Measurements from ENCODE around the gene TAB2. TPM values are rescaled to one million over a fixed set of nuclear protein-coding genes. Genes with fewer than 3 reads are reported as not detected.

TAB2 gene
- total RNA-seq, 1 experiment from 2014 or later, result 56.7 TPM

DNA sequence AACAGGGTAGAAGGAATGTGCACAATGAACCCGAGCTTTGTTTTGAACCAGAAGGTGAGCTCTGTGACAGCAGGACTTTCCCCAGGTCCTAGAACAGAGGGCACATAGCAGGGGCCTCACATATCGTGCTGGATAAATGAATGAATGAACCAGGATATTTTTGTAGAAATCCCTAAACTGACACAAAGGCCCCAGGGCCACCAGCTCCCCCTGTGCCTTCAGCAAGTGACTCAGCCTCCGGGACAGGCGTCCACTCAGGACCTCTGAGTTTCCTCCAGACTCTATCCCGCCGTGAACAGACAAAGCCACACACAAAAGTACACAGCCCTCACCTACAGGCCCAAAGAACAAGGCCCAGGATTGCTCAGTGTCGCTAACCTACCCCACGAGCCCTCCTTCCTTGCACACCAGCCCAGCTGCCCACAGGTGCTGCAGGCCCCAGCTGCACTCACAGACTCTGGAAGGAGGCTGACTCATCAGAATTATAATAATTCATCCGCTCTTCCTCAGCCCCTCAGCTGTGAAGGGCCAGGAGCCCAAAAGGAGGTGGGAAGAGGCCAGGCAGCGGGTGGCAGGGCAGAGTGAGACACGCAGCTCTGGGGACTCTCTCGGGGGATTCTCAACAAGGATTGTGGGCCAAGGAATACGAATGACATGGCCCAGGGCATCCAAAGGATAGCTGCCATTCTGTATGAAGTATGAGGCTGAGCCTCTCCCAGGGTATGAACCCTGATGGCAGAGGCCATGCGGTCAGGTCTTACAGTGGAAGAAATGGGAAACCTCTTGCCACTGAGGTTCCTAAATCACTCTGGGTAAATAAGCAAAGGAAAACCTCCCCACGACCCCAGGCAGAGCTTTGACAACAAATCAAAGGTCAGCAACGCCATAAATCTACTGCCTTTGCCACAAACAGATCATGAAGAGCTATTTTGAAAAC is 123.5 kb downstream of the TAB2 start:
- Histone ChIP-seq H3K36me3 (ENCODE audit: control insufficient read depth in 1 of 2, insufficient read depth in 2 of 2, low read length in 2 of 2) (no peaks in the 10 kb centered on the region), H3K4me2 (ENCODE audit: low read length) (no peak overlapping the region), H3K27ac (ENCODE audit: low read depth, low read length) (no peak overlapping the region), H3K9ac (ENCODE audit: low read length) (no peak overlapping the region), H3K79me2 (ENCODE audit: insufficient read depth, low read length) (no peaks in the 10 kb centered on the region), H3K9me2 (ENCODE audit: insufficient read depth) (no peaks in the 10 kb centered on the region), H3K9me3 (ENCODE audit: control insufficient read depth in 1 of 2, insufficient read depth in 1 of 2, low read depth in 1 of 2, low read length in 2 of 2) (no peaks in the 10 kb centered on the region), H3K4me3 (replicated peaks in 1 of 2; ENCODE audit: low read depth in 1 of 2, low read length in 2 of 2) (no peak overlapping the region), H2AFZ (ENCODE audit: low read depth, low read length, poor library complexity, severe bottlenecking) (no peak overlapping the region), H3K27me3 (ENCODE audit: insufficient read depth, low read length) (no peaks in the 10 kb centered on the region), H4K20me1 (ENCODE audit: insufficient read depth) (no peaks in the 10 kb centered on the region), H3K4me1 (ENCODE audit: control insufficient read depth in 1 of 2, insufficient read depth in 2 of 2, low read length in 2 of 2) (no peaks in the 10 kb centered on the region)
- ChIA-PET CTCF (interaction anchor here (0.7 kb wide), 1 partner anchor 395 kb away, joined by 3 read pairs; no protein-coding TSS in a partner anchor), POLR2A (no interaction called here), RAD21 (ENCODE audit: low non-redundant PET in 1 of 2, low total read pairs in 2 of 2, uncharacterized antibody in 2 of 2, unreplicated experiment in 2 of 2) (no interaction called here)
- no peak for ATAC-seq
- BruUV-seq (replicated peaks), result no TSS peak
- TF ChIP-seq, protein P1, sequence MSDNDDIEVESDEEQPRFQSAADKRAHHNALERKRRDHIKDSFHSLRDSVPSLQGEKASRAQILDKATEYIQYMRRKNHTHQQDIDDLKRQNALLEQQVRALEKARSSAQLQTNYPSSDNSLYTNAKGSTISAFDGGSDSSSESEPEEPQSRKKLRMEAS (IDR thresholded peaks at IDR 0.05), result no peak
- TF ChIP-seq YY1 (IDR thresholded peaks at IDR 0.05; ENCODE audit: extremely low read depth, insufficient replicate concordance, low read depth, low read length) (no peak), ZNF274 (IDR thresholded peaks at IDR 0.05; ENCODE audit: low read depth, low read length) (no peak), ELF1 (IDR thresholded peaks at IDR 0.05; ENCODE audit: borderline replicate concordance, low read depth) (no peak), CEBPB (IDR thresholded peaks at IDR 0.05; ENCODE audit: low read depth) (no peak), POLR2A (IDR thresholded peaks at IDR 0.05; ENCODE audit: borderline replicate concordance, extremely low read depth, insufficient read depth, insufficient read length) (no peak), EZH2phosphoT487 (IDR thresholded peaks at IDR 0.05; ENCODE audit: borderline replicate concordance) (no peak), SRF (IDR thresholded peaks at IDR 0.05; ENCODE audit: low read depth) (no peak), RAD21 (IDR thresholded peaks at IDR 0.05; ENCODE audit: low read depth) (no peak), ZFX (IDR thresholded peaks at IDR 0.05) (no peak), EZH2 (IDR thresholded peaks at IDR 0.05) (no peak)
- TF ChIP-seq, protein P2, sequence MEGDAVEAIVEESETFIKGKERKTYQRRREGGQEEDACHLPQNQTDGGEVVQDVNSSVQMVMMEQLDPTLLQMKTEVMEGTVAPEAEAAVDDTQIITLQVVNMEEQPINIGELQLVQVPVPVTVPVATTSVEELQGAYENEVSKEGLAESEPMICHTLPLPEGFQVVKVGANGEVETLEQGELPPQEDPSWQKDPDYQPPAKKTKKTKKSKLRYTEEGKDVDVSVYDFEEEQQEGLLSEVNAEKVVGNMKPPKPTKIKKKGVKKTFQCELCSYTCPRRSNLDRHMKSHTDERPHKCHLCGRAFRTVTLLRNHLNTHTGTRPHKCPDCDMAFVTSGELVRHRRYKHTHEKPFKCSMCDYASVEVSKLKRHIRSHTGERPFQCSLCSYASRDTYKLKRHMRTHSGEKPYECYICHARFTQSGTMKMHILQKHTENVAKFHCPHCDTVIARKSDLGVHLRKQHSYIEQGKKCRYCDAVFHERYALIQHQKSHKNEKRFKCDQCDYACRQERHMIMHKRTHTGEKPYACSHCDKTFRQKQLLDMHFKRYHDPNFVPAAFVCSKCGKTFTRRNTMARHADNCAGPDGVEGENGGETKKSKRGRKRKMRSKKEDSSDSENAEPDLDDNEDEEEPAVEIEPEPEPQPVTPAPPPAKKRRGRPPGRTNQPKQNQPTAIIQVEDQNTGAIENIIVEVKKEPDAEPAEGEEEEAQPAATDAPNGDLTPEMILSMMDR (IDR thresholded peaks at IDR 0.05 in 2 of 3, conservative IDR thresholded peaks at IDR 0.05 in 1 of 3; ENCODE audit: borderline replicate concordance in 1 of 3, insufficient read depth in 1 of 3, low read depth in 2 of 3, low read length in 2 of 3), result no peak
- TF ChIP-seq, protein P3, sequence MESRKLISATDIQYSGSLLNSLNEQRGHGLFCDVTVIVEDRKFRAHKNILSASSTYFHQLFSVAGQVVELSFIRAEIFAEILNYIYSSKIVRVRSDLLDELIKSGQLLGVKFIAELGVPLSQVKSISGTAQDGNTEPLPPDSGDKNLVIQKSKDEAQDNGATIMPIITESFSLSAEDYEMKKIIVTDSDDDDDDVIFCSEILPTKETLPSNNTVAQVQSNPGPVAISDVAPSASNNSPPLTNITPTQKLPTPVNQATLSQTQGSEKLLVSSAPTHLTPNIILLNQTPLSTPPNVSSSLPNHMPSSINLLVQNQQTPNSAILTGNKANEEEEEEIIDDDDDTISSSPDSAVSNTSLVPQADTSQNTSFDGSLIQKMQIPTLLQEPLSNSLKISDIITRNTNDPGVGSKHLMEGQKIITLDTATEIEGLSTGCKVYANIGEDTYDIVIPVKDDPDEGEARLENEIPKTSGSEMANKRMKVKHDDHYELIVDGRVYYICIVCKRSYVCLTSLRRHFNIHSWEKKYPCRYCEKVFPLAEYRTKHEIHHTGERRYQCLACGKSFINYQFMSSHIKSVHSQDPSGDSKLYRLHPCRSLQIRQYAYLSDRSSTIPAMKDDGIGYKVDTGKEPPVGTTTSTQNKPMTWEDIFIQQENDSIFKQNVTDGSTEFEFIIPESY (IDR thresholded peaks at IDR 0.05; ENCODE audit: extremely low read depth, insufficient replicate concordance, low read length), result no peak
- intact Hi-C loops (cut with micrococcal nuclease), result no loop called here
- DNase-seq (ENCODE audit: low read depth, low spot score), result no peak

Measured in HCT116 (cell line).